Hematopoietic multipotent progenitor cell treated with erythropoietin and hydrocortisone succinate and interleukin-3 and kit ligand, for 15 days (in vitro differentiated cells): Measurements from ENCODE around the gene LYPD6B.

Source experiments
- DNase-seq: peaks from one replicate; pipeline ENCODE4 v3.0.0-alpha.2; 2015; ENCODE audit warnings: low spot score

LYPD6B gene

DNA sequence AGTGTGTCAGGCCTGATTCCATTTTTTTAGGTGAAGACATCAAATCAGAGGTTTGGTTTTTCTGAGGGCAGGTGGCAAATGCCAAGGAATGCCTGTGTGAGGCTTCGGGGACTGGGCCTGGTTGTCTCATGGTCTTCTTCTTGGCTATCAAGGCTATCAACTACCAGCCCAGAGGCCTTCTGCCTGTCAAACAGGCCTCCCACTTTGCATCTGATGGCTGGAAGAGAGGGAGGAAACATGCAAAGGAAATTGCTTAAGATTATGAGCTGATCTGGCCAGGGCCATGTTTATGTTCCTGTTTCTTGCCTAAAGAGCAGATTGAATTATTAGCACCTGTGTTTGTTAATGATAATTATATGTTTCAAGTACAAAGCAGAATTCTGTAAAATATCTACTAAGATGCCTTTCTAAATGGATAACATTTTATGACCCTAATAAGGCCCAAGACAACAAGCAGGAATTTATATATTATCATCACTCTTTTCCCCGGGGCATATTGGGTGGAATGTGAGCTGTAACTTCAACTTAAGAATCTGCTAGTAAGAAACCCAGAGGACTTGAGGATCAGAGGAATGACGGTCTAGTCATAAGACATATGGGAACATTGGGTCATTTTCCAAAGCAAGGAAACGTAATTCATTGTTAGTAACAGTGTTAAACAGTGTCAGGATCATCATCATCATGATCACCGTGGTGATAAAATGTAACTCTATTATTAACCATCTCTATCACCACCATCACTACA, 123.2 kb downstream of the LYPD6B start:
- no peak for DNase-seq

DNA sequence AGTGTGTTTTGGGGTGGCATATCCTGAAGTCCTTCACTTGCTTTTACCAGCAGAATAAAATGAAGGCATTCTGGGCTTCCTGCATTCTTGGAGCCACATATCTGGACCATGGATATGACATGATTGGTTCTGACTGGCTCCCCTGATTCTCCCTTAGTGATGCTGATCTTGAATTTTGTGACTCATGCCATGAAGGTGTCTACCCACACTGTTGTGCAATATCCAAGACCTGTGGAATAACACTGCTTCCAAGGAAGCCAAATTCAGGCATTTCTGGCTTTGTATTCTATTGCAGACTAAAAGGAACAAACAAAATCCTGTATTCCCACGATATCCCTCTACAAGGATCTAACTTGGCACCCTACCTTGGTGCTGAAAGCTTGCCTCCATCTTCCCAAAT, 125.8 kb downstream of the LYPD6B start:
- DNase-seq, result no peak

DNA sequence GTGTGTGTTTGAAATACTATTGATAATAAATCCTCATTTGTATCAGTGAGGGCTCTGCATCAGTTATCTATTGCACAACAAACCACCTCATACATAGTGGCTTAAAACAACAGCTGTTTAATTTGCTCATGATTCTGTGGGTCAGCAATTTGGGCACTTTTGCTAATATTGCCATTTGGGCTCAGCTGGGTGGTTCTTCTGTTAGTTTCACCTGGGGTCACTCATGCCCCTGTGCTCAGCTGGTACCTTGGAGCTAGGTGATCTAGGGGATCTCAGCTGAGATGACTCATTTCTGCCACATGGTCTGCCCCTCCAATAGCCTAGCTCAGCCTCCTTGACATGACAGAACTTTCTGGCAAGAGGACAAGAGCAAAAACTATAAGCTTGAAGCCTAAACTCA, 126.3 kb downstream of the LYPD6B start:
- no peak for DNase-seq

DNA sequence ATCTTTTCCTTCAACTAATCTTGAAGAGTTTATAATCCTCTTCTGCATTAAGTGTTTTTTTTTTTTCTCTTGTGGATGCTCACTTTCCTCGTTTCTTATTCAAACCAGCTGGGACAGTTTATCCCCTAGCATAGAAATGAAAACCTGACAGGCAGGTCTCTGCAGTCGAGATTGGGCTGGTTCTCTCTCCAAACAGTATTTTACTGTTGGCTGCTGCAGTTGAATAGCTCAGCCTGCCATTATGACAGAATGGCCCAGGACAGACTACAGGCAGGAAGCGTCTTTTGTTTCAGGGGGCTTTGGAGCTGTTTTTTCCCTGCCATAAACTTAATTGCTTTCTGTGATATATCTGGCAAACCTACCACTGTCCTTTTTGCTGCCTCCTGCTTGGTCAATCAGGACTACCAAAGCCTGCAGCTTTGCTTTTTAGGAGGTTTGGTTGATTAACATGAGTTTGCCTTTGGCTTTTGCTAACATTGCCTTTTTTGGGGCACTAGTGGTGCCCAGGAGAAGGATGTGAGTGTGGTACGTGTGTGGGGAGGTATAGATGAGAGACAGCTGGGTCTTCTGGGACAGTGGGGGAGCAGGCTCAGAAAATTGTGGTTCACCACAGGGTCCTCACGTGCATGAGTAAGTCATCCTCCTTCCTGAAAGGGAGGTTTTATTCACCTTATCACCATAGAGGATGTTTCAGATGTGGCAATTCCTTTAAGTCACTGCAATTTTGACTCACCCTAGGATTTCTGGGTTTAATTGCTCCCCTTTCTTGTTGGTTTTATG, 128.7 kb downstream of the LYPD6B start:
- DNase-seq, result no peak

DNA sequence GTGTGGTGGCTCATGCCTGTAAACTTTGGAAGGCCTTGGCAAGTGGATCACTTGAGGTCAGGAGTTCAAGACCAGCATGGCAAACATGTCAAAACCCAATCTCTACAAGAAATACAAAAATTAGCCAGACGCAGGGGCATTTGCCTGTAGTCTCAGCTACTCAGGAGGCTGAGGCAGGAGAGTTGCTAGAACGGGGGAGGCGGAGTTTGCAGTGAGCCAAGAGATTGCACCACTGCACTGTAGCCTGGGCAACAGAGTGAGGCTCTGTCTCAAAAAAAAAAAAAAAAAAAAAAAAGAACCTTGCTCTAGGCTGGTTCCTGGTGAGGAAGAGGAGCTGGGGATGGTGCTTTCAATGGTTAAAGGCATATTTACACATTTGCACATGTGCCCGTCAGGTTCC, 129.4 kb downstream of the LYPD6B start:
- no peak for DNase-seq

DNA sequence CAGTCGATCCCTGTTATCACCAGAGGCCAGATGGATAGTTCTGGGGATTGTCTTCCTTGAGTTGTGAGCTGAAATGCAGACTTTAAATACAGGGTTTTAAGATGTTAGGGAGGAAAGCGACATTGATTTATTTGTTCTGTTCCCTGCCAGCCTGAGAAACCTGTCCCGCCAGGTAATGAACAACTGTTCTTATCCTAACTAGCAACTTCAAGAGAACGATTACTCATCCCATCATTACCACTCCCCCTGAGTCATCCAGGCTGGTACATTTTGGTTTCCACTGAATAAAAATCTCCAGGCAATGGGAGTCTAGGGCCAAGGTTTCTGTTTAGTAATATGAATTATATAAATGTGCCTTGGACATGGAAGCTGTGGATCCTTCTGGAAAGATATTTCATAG, 131.2 kb downstream of the LYPD6B start:
- no peak for DNase-seq

DNA sequence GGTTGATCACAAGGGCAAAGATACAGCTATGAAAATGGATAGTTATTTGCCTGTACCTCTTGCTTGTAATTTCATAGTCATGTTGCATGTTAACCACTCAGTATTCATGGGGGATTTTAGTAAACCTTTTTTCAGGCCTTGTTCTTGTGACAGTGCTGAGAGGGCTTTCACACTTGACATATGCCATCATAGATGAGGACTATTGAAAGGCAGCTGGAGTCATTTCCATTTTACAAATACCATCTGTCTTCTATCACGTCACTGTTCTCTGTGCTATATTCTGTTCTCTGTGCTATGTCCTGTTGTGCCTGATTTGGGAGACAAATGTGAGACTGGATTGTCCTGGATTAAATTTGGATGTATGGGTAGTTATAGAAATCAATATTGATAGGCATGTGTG, 131.7 kb downstream of the LYPD6B start:
- no peak for DNase-seq

DNA sequence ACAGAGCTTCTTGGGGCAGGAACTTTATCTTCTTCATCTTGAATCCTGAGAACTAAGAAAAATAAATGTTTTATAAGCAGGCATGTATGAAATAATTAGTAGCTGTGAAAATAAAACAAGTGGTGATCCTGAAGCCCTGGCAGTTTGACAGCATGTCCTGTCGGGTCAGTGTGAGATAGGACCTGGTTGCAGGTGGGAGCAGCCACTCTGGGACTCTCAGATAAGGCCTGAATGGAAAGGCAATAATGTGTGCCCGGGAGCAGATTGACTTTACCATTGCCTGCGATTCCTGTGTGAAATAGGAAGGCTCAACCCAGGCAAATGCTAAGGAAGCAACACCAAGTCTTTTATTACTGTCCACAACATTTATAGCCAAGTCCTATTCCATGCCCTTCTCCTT, 132.4 kb downstream of the LYPD6B start:
- DNase-seq, result no peak

DNA sequence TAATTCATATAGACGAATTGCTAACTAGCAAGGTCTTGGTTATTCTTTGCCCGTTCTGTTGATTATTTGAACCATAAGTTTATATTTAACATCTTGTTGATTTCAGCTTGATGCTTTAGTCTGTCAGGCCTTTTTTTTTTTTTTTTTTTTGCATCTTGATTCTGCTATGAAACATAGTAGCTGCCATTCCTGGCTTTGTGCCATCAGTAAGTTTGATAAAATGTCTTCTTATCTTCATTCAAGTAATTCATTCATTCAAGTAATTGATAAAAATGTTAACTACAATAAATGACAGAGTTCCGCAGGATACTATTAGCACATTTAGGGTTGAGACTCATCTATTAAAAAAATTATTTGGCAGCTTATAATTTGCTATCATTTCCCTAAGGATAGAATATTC, 134.7 kb downstream of the LYPD6B start:
- DNase-seq, result no peak

DNA sequence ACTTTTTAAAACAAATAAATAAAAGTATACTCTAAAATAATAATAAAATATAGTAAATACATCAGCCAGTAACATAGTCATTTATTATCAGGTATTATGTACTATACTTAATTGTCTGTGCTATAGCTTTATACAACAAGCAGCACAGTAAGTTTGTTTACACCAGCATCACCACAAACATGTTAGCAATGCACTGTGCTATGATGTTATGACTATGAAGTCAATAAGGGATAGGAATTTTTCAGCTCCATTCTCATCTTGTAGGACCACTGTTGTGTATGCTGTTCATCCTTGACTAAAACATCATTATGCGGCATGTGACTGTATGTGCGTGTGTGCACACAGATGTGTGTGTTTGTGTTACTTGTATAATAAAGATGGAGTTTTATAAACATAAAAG, 137.5 kb downstream of the LYPD6B start:
- no peak for DNase-seq

DNA sequence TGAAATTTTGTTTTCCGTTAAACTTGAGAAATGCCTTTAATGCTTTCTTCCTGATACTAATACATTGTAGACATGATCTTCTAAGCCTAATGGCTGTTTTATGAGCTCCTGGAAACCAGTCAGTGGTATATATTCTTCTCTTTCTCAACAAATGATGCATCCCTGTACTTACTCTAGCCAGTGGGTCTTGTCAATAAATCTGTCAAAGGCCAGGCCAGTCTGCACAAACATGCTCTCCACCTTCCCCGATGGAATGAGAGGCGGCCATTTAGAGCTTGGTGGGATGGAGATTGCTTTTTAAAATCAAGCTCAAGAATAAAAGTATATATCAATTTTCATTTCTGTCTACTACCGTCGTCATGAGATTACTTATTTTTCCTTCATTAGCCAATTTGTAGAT, 140.1 kb downstream of the LYPD6B start:
- no peak for DNase-seq

DNA sequence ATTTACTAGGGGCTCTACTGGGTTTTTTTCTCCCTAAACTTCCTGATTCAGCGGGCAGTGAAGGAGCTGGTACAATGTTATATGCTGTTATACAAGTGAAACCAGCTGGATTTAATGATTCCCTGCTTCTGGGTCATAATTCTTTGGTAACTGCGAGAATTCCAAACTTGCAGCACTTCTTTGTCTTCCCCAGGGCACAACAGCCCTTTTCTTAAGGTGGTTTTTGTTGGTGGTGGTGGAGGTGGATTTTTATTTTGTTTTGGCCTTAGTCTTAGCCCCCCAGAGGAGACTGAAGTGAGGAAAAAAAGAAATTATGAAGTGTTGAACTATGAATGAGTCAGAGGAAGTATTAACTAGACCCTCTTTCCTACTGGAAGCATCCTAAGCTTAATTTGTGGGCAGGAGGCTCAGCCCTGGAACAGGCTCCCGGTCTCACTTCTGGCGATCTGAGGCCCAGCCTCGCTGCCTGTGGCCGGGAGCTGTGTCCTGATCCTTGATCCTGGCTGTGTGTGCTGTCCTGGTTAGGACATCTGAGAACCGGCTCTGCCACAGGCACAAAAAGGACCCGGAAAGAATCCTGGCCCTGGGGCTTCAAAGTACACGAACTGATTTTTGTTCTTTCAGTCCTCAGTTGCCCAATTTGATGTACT, 141.9 kb downstream of the LYPD6B start:
- no peak for DNase-seq

DNA sequence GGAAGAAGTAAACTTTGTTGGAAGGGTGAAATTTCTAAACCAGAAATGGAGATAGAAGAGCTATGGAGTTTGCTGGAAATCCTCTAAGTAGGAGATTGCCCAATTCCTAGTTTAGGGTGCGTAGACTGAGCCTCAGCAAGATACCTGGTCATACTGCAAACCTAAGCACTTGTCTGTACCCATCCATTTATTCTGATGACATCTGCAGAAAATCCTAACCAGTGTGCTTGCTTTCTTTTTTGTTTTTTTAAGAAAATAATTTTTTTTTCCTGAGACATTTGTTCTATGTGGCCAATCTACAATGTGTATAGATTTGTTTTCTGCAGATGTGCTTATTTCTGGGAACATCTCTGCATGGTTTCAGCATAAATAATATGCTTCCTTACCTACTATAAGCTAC, 144.7 kb downstream of the LYPD6B start:
- DNase-seq, result no peak

DNA sequence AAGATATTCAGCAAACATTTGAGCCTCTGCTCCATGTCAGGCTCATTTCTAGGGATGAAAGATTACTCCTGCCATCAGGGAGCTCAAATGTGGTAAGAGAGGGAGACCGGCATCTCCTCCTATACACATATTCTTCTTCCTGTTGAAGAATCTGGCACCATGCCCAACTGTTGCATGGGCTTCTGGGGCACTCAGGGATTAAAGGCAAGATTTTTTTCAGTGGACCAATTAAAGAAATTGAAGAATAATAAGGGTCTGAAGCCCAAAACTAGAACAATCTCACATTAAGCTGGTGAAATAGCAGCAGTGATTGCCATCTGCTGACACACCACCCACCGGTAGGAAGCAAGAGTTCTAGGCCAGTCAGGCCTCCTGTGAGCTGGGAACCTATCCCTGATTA, 146.5 kb downstream of the LYPD6B start:
- no peak for DNase-seq

DNA sequence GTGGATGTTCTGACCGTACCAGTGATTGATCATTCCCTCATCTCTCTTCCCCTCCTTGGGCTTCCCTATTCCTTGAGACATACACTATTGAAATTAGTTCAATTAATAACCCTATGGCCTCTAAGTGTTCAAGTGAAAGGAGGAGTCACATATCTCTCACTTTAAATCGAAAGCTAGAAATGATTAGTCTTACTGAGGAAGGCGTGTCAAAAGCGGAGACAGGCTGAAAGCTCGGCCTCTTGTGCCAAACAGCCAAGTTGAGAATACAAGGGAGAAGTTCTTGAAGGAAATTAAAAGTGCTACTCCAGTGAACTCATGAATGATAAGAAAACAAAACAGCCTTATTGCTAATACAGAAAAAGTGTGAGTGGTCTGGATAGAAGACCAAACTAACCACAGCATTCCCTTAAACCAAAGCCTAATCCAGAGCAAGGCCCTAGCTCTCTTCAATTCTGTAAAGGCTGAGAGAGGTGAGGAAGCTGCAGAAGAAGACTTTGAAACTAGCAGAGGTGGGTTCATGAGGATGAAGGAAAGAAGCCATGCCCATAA, 147.5 kb downstream of the LYPD6B start:
- no peak for DNase-seq

DNA sequence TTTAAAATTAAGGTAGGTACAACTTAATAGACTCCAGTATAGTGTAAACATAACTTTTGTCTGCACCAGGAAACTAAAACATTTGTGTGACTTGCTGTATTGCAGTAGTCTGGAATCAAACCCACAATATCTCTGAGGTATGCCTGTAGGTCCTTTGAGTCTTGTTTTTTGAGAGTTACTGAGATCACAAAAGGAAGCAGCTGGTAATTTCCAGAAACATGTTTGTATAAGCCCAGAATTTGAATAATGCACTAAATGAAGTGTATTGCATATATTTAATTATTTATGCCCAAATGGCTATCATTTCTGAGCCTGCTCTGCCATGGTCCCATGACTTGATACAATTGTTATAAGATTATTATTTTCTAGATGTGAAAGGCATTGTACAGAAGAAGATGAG, 148.6 kb downstream of the LYPD6B start:
- DNase-seq, result no peak

DNA sequence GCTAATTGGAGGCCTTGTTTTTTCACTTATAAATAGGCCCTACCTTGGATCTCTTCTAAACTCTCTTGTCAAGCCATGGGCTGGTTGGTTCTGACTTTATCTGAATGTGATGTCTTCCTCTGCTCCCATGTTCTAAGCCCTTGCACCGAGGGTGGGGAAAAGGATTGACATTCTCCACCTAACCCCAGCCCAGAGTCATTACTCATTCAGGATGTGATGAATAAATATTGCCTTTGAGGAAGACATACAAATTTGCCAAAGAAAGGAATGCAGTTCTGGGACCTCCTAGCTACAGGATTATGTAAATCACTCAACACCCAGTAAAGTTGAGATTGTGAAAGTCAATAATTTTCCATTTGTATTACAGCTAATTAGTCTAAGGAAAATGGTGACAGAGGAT, 149.8 kb downstream of the LYPD6B start:
- DNase-seq, result no peak

DNA sequence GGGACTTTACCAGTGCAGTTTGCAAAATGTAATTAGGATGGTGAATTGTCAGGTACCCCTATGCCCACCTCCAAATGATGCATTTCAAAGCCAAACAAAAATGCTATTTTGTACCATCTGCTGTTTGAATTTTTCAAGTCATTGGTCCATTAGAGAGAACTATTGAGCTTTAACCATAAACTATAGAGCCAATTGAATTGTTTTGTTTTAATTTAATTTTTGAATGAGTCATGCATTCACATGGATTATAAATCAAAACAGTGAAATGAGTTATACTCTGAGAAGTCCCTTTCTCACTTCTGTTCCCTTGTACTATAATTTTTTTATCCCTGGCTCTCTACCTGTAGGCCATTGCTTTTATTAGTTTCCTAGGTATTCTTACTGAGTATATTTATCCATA, 151.3 kb downstream of the LYPD6B start:
- DNase-seq, result no peak

DNA sequence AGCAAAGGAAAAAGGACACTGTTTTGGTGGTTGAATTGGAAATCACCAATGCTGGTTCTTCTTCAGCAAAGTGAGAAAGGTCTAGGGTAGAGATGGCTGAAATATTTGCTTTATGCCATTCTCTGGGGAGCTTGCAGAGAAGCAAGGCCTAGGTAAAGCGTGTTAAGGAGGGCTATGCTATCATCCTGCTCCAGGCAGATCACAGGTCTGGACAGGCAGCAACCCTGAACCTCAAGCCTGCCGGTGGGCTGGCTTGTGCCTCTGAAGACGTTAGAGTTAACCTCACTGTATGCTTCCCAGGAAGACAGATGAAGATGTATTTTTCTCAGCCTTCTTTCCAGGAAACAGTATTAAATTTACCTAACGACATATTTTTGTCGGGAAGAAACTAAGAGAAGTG, 153.4 kb downstream of the LYPD6B start:
- no peak for DNase-seq

DNA sequence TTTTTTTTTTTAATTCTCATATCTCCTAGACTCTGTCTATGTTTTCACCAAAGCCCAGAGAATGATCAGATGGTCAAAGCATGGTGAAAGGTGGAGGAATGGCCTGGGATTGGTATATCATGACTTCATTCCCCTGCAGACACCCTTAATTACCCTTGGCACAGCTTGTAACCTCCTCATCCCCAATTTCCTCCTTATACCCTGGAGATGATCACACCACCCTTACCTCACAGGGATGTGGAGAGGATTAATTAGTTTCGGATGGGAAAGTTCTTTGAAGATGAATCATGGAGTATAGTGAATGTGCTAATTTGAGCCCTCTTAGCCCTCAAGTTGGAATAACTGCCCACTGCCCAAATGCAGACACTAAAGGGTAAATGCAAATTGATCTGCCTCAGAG, 153.9 kb downstream of the LYPD6B start:
- no peak for DNase-seq

DNA sequence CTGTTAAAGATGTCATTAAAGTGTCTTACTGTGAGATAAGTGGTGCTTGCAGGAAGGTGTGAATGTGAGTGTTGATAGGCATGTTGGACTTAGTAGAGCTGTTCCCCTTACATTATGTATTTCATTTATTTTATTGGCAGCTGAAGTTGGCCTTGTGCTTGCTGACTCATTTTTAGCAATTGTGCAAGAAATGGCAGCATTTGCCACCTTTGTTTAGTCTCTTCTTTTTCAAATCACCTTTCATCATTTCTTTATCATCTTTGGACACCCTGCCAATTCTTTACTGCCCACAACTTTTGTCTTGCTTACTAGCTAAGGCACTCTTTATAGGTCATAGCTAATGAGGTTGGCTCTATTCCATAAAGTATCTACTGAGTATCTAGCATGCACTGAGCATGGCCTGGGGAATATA, 161.6 kb downstream of the LYPD6B start:
- DNase-seq, result no peak

DNA sequence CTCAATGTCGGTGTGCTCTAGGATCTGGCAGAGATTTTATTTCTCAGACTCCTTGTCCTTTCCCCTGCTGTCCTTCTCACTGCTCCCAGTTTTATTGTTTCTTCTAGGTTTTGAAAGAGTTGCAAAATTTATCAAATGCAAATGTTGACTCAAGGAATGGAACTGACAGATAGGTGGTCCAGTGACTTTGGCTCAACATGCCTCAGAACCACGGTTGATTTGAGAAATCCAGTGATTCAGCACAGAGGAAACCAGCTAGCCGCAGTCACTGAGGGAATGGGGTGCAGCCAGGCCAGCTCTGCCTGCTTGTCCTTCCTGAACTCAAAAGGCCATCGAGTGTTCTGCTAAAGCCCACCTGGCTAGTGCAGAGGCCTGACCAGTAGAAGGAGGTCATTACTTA, 166.2 kb downstream of the LYPD6B start:
- DNase-seq, result no peak

DNA sequence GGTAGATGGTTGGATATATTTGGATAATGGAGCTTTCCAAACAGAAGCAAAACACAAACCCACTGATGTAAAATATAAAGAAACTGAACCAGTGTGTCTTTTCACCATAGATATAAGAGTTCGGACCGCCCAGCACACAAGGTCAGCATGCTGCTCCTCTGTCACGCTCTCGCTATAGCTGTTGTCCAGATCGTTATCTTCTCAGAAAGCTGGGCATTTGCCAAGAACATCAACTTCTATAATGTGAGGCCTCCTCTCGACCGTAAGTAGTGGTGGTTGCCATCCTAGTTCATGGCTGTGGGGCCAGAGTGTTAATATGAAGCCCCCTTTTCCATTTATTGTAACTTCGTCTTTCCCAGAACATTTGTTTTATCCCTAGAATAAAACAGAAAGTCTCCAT, 166.6 kb downstream of the LYPD6B start:
- DNase-seq, result no peak
